ENCODE results near the gene NUDT17. TPM values are rescaled to one million over a fixed set of nuclear protein-coding genes. Genes with fewer than 3 reads are reported as not detected.
A peak's percentile ranks its signal among the peaks of the same experiment; 100 is the strongest.

NUDT17 gene
- polyA plus RNA-seq, 1 of the 3 experiments (the other 2 are of a cell fraction) = 8.1 TPM

DNA sequence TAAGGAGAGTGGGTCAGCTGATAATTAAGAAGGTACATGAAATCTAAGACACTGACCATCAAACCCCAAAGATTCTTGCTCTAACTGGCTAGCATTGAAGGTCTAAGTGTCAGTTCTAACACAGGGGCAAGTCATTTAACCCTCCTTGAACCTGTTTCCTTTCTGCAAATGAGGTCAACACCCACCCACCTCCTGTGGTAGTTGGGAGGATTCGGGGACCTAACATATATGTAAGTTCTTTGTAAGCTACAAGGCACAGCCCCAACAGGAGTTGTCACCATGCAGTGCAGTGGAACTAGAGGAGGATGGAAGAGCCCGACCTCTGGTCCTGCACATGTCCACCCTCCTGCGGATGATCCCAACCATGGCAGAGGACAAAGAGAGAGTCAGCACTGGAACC, 2.4 kb downstream of the NUDT17 start:
- H2AFZ ChIP-seq (ENCODE audit: low read depth) = no peak overlapping the region
- 100% methylated on average over 3 of the region's 3 CpGs for WGBS (ENCODE audit: low lambda C conversion rate)
- no peak overlapping the region for H3K4me3 ChIP-seq (ENCODE audit: low read depth in 2 of 2, low read length in 1 of 2)
- no peaks in the 10 kb centered on the region for H3K79me2 ChIP-seq (ENCODE audit: insufficient read depth)
- no peak overlapping the region for H3K4me2 ChIP-seq
- POLR2A ChIA-PET = interaction anchor here (1.0 to 5.6 kb wide), 2 partner anchors 10 to 24 kb away, joined by 3 to 66 read pairs; partner anchors contain the start of genes PIAS3, POLR3C and RNF115
- no peaks in the 10 kb centered on the region for H3K9me2 ChIP-seq
- H3K36me3 ChIP-seq (replicated peaks in 1 of 2; ENCODE audit: control insufficient read depth in 1 of 2, insufficient read depth in 2 of 2, low read length in 1 of 2) = peaks cover 43% of the 10 kb centered on the region in 2 experiments
- CTCF ChIA-PET = interaction anchor here (0.6 to 5.7 kb wide), 9 partner anchors 10 to 165 kb away, joined by 3 to 162 read pairs (median 7); partner anchors contain the start of genes PIAS3, POLR3C and RNF115
- TF ChIP-seq GATA2 (CRISPR knock-in tag; IDR thresholded peaks at IDR 0.05) (no peak), RAD21 (IDR thresholded peaks at IDR 0.05; ENCODE audit: low read length) (no peak), GABPA (IDR thresholded peaks at IDR 0.05; ENCODE audit: low read depth) (no peak), MXI1 (IDR thresholded peaks at IDR 0.05; ENCODE audit: low read depth, low read length) (no peak)
- TF ChIP-seq, protein P1, sequence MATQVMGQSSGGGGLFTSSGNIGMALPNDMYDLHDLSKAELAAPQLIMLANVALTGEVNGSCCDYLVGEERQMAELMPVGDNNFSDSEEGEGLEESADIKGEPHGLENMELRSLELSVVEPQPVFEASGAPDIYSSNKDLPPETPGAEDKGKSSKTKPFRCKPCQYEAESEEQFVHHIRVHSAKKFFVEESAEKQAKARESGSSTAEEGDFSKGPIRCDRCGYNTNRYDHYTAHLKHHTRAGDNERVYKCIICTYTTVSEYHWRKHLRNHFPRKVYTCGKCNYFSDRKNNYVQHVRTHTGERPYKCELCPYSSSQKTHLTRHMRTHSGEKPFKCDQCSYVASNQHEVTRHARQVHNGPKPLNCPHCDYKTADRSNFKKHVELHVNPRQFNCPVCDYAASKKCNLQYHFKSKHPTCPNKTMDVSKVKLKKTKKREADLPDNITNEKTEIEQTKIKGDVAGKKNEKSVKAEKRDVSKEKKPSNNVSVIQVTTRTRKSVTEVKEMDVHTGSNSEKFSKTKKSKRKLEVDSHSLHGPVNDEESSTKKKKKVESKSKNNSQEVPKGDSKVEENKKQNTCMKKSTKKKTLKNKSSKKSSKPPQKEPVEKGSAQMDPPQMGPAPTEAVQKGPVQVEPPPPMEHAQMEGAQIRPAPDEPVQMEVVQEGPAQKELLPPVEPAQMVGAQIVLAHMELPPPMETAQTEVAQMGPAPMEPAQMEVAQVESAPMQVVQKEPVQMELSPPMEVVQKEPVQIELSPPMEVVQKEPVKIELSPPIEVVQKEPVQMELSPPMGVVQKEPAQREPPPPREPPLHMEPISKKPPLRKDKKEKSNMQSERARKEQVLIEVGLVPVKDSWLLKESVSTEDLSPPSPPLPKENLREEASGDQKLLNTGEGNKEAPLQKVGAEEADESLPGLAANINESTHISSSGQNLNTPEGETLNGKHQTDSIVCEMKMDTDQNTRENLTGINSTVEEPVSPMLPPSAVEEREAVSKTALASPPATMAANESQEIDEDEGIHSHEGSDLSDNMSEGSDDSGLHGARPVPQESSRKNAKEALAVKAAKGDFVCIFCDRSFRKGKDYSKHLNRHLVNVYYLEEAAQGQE (IDR thresholded peaks at IDR 0.05; ENCODE audit: low read depth, low read length) = no peak
- TF ChIP-seq, protein P2, sequence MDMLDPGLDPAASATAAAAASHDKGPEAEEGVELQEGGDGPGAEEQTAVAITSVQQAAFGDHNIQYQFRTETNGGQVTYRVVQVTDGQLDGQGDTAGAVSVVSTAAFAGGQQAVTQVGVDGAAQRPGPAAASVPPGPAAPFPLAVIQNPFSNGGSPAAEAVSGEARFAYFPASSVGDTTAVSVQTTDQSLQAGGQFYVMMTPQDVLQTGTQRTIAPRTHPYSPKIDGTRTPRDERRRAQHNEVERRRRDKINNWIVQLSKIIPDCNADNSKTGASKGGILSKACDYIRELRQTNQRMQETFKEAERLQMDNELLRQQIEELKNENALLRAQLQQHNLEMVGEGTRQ (IDR thresholded peaks at IDR 0.05; ENCODE audit: borderline replicate concordance, low read depth, low read length) = no peak
- H3K9ac ChIP-seq = no peak overlapping the region
- no peaks in the 10 kb centered on the region for H4K20me1 ChIP-seq (ENCODE audit: insufficient read depth)
- peaks cover 45% of the 10 kb centered on the region for H3F3A ChIP-seq (replicated peaks; ENCODE audit: insufficient read depth)
- H3K27ac ChIP-seq (ENCODE audit: low read depth in 2 of 2, low read length in 1 of 2) = no peak overlapping the region
- no peak for DNase-seq
- H3K27me3 ChIP-seq (ENCODE audit: insufficient read depth) = no peaks in the 10 kb centered on the region
- no peaks in the 10 kb centered on the region for H3K9me3 ChIP-seq
- H3K4me1 ChIP-seq (ENCODE audit: control insufficient read depth in 1 of 2, insufficient read depth in 2 of 2, low read depth in 1 of 2, low read length in 1 of 2) = peaks cover 3 to 14% of the 10 kb centered on the region in 2 experiments; a peak in 2 of 4 replicates

DNA sequence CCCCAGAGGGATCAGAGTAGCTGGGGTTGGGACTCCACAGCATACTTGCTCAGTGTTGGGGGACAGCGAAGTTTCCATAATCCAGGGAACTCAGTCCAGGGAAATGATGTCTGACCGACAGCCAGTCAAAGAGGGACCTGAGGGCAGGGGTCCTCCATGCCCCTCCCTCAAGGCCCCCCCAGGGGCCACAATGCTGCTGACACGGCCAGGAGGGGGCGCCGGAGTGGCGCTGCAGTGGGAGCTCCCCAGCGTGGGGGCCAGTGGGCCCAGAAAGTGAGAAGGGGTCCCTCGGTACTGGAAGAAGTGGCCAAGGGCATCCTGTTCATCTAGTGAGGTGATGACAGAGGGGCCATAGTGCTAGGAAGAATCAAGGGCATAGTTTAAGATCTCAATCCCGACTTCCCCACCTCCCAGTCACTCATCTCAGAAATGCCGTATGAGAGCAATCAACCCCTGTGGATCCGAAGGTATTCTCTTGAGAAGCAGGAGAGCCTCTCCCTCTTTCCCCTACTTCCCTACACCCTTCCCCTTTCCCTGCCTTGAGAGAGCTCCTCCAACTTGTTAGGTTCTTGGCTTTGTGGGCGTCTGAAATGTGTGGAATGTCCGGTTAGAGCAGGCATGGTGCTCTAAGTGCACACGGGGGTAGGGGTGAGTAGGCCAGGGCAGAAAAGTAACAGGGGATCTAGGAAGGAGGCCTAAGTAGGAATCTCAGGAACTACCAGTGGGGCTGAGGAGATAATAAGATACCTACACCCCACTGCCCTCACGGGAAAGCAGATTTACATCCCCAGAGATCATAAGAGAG, 4.1 kb downstream of the NUDT17 start:
- DNase-seq = peak; percentile 55
- H3K9me2 ChIP-seq = no peaks in the 10 kb centered on the region
- no peak overlapping the region for H3K4me2 ChIP-seq
- H3K36me3 ChIP-seq (replicated peaks in 1 of 2; ENCODE audit: control insufficient read depth in 1 of 2, insufficient read depth in 2 of 2, low read length in 1 of 2) = peaks cover 48% of the 10 kb centered on the region in 2 experiments
- peaks cover 3 to 14% of the 10 kb centered on the region in 2 experiments; a peak in 2 of 4 replicates for H3K4me1 ChIP-seq (ENCODE audit: control insufficient read depth in 1 of 2, insufficient read depth in 2 of 2, low read depth in 1 of 2, low read length in 1 of 2)
- POLR2A ChIA-PET = interaction anchor here (0.6 to 2.0 kb wide), 2 partner anchors 10 to 19 kb away, joined by 3 to 9 read pairs; partner anchors contain the start of gene PIAS3
- H3K9me3 ChIP-seq = no peaks in the 10 kb centered on the region
- peak overlapping the region; percentile 19 to 76; a peak in 2 of 4 replicates for H3K27ac ChIP-seq (ENCODE audit: low read depth in 2 of 2, low read length in 1 of 2)
- H3K4me3 ChIP-seq (ENCODE audit: low read depth in 2 of 2, low read length in 1 of 2) = no peak overlapping the region
- CTCF ChIA-PET = interaction anchor here (1.0 to 1.9 kb wide), 6 partner anchors 9 to 128 kb away, joined by 3 to 5 read pairs (median 4); partner anchors contain the start of genes ITGA10, PIAS3, POLR3C and RNF115
- H3K79me2 ChIP-seq (ENCODE audit: insufficient read depth) = no peaks in the 10 kb centered on the region
- no peak overlapping the region for H3K9ac ChIP-seq
- H4K20me1 ChIP-seq (ENCODE audit: insufficient read depth) = no peaks in the 10 kb centered on the region
- H3F3A ChIP-seq (replicated peaks; ENCODE audit: insufficient read depth) = peaks cover 33% of the 10 kb centered on the region
- no peaks in the 10 kb centered on the region for H3K27me3 ChIP-seq (ENCODE audit: insufficient read depth)
- 84% methylated on average over 13 of the region's 15 CpGs for WGBS (ENCODE audit: low lambda C conversion rate)
- no peak overlapping the region for H2AFZ ChIP-seq (ENCODE audit: low read depth)
- TF ChIP-seq, protein P3, sequence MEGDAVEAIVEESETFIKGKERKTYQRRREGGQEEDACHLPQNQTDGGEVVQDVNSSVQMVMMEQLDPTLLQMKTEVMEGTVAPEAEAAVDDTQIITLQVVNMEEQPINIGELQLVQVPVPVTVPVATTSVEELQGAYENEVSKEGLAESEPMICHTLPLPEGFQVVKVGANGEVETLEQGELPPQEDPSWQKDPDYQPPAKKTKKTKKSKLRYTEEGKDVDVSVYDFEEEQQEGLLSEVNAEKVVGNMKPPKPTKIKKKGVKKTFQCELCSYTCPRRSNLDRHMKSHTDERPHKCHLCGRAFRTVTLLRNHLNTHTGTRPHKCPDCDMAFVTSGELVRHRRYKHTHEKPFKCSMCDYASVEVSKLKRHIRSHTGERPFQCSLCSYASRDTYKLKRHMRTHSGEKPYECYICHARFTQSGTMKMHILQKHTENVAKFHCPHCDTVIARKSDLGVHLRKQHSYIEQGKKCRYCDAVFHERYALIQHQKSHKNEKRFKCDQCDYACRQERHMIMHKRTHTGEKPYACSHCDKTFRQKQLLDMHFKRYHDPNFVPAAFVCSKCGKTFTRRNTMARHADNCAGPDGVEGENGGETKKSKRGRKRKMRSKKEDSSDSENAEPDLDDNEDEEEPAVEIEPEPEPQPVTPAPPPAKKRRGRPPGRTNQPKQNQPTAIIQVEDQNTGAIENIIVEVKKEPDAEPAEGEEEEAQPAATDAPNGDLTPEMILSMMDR (IDR thresholded peaks at IDR 0.05) = peak; percentile 63
- no peak for TF ChIP-seq NFIC (IDR thresholded peaks at IDR 0.05; ENCODE audit: borderline replicate concordance)
- no peak for TF ChIP-seq EP300 (IDR thresholded peaks at IDR 0.05; ENCODE audit: borderline replicate concordance in 1 of 2, low read depth in 1 of 2, low read length in 1 of 2)
